Measurements from ENCODE around the gene MYG1. TPM values are rescaled to one million over a fixed set of nuclear protein-coding genes. Genes with fewer than 3 reads are reported as not detected.
A peak's percentile ranks its signal among the peaks of the same experiment; 100 is the strongest.

MYG1 gene
- total RNA-seq, 1 experiment from 2014 or later, result 104 TPM

GRCh38 chr12:53268630-53269562 is 30.6 kb upstream of the MYG1 start:
- no peaks in the 10 kb centered on the region for H3K27me3 ChIP-seq (ENCODE audit: insufficient read depth, low read length)
- H2AFZ ChIP-seq (ENCODE audit: low read depth, low read length, poor library complexity, severe bottlenecking), result no peak overlapping the region
- ATAC-seq (peak; percentile 17), DNase-seq (ENCODE audit: low read depth, low spot score) (no peak)
- ChIA-PET POLR2A (no interaction called here), RAD21 (ENCODE audit: low non-redundant PET in 1 of 2, low total read pairs in 2 of 2, uncharacterized antibody in 2 of 2, unreplicated experiment in 2 of 2) (no interaction called here), CTCF (interaction anchor here (1.5 kb wide), 1 partner anchor 57 kb away, joined by 7 read pairs; no protein-coding TSS in a partner anchor)
- TF ChIP-seq RAD21 (IDR thresholded peaks at IDR 0.05; ENCODE audit: low read depth) (no peak), ZFX (IDR thresholded peaks at IDR 0.05) (peak; percentile 43; the same call in 1 of the 2 replicates), CBX3 (IDR thresholded peaks at IDR 0.05; ENCODE audit: low read depth) (no peak), SIN3A (IDR thresholded peaks at IDR 0.05; ENCODE audit: low read depth) (no peak), ATF3 (IDR thresholded peaks at IDR 0.05) (no peak), EGR1 (IDR thresholded peaks at IDR 0.05; ENCODE audit: low read depth) (no peak)
- no peaks in the 10 kb centered on the region for H4K20me1 ChIP-seq (ENCODE audit: insufficient read depth)
- no peaks in the 10 kb centered on the region for H3K9me3 ChIP-seq (ENCODE audit: control insufficient read depth in 1 of 2, insufficient read depth in 1 of 2, low read depth in 1 of 2, low read length in 2 of 2)
- peak overlapping the region; percentile 72 for H3K4me2 ChIP-seq (ENCODE audit: low read length)
- peak overlapping the region; percentile 61 for H3K27ac ChIP-seq (ENCODE audit: low read depth, low read length)
- H3K79me2 ChIP-seq (ENCODE audit: insufficient read depth, low read length), result peaks cover 25% of the 10 kb centered on the region
- no peaks in the 10 kb centered on the region for H3K9me2 ChIP-seq (ENCODE audit: insufficient read depth)
- H3K36me3 ChIP-seq (ENCODE audit: control insufficient read depth in 1 of 2, insufficient read depth in 2 of 2, low read length in 2 of 2), result peaks cover 6 to 21% of the 10 kb centered on the region in 2 experiments; a peak in 2 of 4 replicates
- TSS peak; percentile 89 for BruUV-seq (replicated peaks)
- H3K4me3 ChIP-seq (replicated peaks in 1 of 2; ENCODE audit: low read depth in 1 of 2, low read length in 2 of 2), result peak overlapping the region; percentile 65 to 81
- peaks cover 11 to 28% of the 10 kb centered on the region in 2 experiments for H3K4me1 ChIP-seq (ENCODE audit: control insufficient read depth in 1 of 2, insufficient read depth in 2 of 2, low read length in 2 of 2)
- intact Hi-C loops (cut with micrococcal nuclease), result loop anchor here (1.0 kb wide), 1 partner anchor 50 kb away; no protein-coding TSS in a partner anchor
- peak overlapping the region; percentile 81 for H3K9ac ChIP-seq (ENCODE audit: low read length)

GRCh38 chr12:53274445-53274844 is 25.1 kb upstream of the MYG1 start:
- ChIA-PET POLR2A (no interaction called here), CTCF (no interaction called here), RAD21 (ENCODE audit: low non-redundant PET in 1 of 2, low total read pairs in 2 of 2, uncharacterized antibody in 2 of 2, unreplicated experiment in 2 of 2) (no interaction called here)
- H4K20me1 ChIP-seq (ENCODE audit: insufficient read depth), result no peaks in the 10 kb centered on the region
- no peaks in the 10 kb centered on the region for H3K27me3 ChIP-seq (ENCODE audit: insufficient read depth, low read length)
- intact Hi-C loops (cut with micrococcal nuclease), result no loop called here
- no peak overlapping the region for H3K9ac ChIP-seq (ENCODE audit: low read length)
- no peak for TF ChIP-seq EGR1 (IDR thresholded peaks at IDR 0.05; ENCODE audit: low read depth)
- no peak for TF ChIP-seq EZH2phosphoT487 (IDR thresholded peaks at IDR 0.05; ENCODE audit: borderline replicate concordance)
- no peak for TF ChIP-seq SP1 (IDR thresholded peaks at IDR 0.05; ENCODE audit: low read depth)
- TF ChIP-seq CEBPB (IDR thresholded peaks at IDR 0.05; ENCODE audit: low read depth), result no peak
- no peak for TF ChIP-seq FOSL1 (IDR thresholded peaks at IDR 0.05; ENCODE audit: low read depth)
- TF ChIP-seq ELF1 (IDR thresholded peaks at IDR 0.05; ENCODE audit: borderline replicate concordance, low read depth), result no peak
- no peak for TF ChIP-seq MAX (IDR thresholded peaks at IDR 0.05)
- TF ChIP-seq CBX3 (IDR thresholded peaks at IDR 0.05; ENCODE audit: low read depth), result no peak
- no peak for TF ChIP-seq SRF (IDR thresholded peaks at IDR 0.05; ENCODE audit: low read depth)
- TF ChIP-seq SIN3A (IDR thresholded peaks at IDR 0.05; ENCODE audit: low read depth), result no peak
- no peak for TF ChIP-seq ZNF274 (IDR thresholded peaks at IDR 0.05; ENCODE audit: low read depth, low read length)
- TF ChIP-seq, protein P1, sequence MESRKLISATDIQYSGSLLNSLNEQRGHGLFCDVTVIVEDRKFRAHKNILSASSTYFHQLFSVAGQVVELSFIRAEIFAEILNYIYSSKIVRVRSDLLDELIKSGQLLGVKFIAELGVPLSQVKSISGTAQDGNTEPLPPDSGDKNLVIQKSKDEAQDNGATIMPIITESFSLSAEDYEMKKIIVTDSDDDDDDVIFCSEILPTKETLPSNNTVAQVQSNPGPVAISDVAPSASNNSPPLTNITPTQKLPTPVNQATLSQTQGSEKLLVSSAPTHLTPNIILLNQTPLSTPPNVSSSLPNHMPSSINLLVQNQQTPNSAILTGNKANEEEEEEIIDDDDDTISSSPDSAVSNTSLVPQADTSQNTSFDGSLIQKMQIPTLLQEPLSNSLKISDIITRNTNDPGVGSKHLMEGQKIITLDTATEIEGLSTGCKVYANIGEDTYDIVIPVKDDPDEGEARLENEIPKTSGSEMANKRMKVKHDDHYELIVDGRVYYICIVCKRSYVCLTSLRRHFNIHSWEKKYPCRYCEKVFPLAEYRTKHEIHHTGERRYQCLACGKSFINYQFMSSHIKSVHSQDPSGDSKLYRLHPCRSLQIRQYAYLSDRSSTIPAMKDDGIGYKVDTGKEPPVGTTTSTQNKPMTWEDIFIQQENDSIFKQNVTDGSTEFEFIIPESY (IDR thresholded peaks at IDR 0.05; ENCODE audit: extremely low read depth, insufficient replicate concordance, low read length), result no peak
- TF ChIP-seq YY1 (IDR thresholded peaks at IDR 0.05; ENCODE audit: extremely low read depth, insufficient replicate concordance, low read depth, low read length), result no peak
- H3K9me3 ChIP-seq (ENCODE audit: control insufficient read depth in 1 of 2, insufficient read depth in 1 of 2, low read depth in 1 of 2, low read length in 2 of 2), result no peaks in the 10 kb centered on the region
- H3K9me2 ChIP-seq (ENCODE audit: insufficient read depth), result no peaks in the 10 kb centered on the region
- no peak overlapping the region for H2AFZ ChIP-seq (ENCODE audit: low read depth, low read length, poor library complexity, severe bottlenecking)
- peaks cover 14% of the 10 kb centered on the region for H3K79me2 ChIP-seq (ENCODE audit: insufficient read depth, low read length)
- no peak overlapping the region for H3K27ac ChIP-seq (ENCODE audit: low read depth, low read length)
- H3K4me3 ChIP-seq (replicated peaks in 1 of 2; ENCODE audit: low read depth in 1 of 2, low read length in 2 of 2), result no peak overlapping the region
- H3K4me1 ChIP-seq (ENCODE audit: control insufficient read depth in 1 of 2, insufficient read depth in 2 of 2, low read length in 2 of 2), result no peaks in the 10 kb centered on the region
- H3K36me3 ChIP-seq (ENCODE audit: control insufficient read depth in 1 of 2, insufficient read depth in 2 of 2, low read length in 2 of 2), result peaks cover 15 to 54% of the 10 kb centered on the region in 2 experiments; a peak in 3 of 4 replicates
- peak; percentile 61 for ATAC-seq
- DNase-seq (ENCODE audit: low read depth, low spot score), result no peak
- no peak overlapping the region for H3K4me2 ChIP-seq (ENCODE audit: low read length)
- BruUV-seq (replicated peaks), result no TSS peak
